Measurements from ENCODE around the gene PMPCA.
A peak's percentile ranks its signal among the peaks of the same experiment; 100 is the strongest.

PMPCA gene

DNA sequence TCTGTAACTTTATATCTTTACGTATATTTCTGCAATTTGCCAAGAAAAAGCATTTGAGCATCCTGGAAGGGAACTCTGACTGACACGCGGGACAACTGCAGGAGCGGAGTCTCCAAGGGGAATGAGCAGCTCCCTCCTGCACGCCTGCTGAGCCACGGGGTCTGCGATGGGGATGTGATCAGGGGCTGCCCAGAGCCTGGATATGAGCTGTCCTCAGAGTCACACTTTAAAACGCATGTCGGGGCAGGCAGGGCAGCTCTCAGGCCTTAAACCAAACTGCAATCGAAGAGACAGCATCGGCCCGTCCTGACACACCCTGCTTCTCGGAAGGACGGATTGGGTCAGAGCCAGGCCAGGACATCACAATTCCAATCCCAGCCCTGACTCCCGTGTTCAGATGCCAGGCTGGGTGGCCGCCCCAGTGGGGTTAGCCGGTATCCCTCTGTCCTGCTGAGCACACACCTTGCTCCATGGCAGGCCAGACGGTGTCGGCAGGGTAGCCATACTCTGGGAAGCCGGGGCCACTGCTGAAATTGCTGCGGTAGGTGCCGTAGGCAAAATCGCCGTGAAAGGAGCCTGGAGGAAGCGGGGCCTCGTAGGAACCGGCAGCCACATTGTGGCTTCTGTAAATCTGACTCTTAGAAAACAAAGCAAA lies 55.2 kb downstream of the PMPCA start:
- Histone ChIP-seq H2AFZ (ENCODE audit: low read depth, low read length) (no peak overlapping the region), H2BK5ac (ENCODE audit: low read depth, low read length, poor library complexity, severe bottlenecking) (no peak overlapping the region)
- 95% methylated on average over 27 of the region's 27 CpGs for WGBS

GRCh38 chr9:136466155-136466541 lies 55.7 kb downstream of the PMPCA start:
- 98% methylated on average over 30 of the region's 30 CpGs for WGBS
- no peak overlapping the region for H3K18ac ChIP-seq (ENCODE audit: low read depth in 1 of 2, low read length in 2 of 2)
- no peak overlapping the region for H2BK120ac ChIP-seq (ENCODE audit: low read depth, low read length)

More for the DNA sequence above, 55.2 kb downstream of the PMPCA start:
- Histone ChIP-seq H3K4me3 (ENCODE audit: insufficient read depth in 1 of 2, low read depth in 1 of 2, low read length in 2 of 2) (no peak overlapping the region), H4K91ac (ENCODE audit: low read length) (no peak overlapping the region), H3K23ac (ENCODE audit: low read length in 2 of 2) (no peak overlapping the region), H3K9me3 (ENCODE audit: control insufficient read depth, low read length) (no peaks in the 10 kb centered on the region), H3K27ac (ENCODE audit: low read length, poor library complexity, severe bottlenecking) (no peak overlapping the region), H3K27me3 (ENCODE audit: control insufficient read depth in 1 of 2, insufficient read depth in 1 of 2, low read length in 2 of 2) (no peaks in the 10 kb centered on the region), H4K8ac (ENCODE audit: low read length) (no peak overlapping the region), H2BK12ac (ENCODE audit: low read length in 2 of 2) (no peak overlapping the region), H3K4me2 (ENCODE audit: low read length, poor library complexity, severe bottlenecking) (no peak overlapping the region), H2AK5ac (ENCODE audit: low read length, severe bottlenecking) (no peak overlapping the region), H3K4me1 (ENCODE audit: control insufficient read depth, insufficient read depth, low read depth, low read length) (peaks cover 6% of the 10 kb centered on the region), H2BK15ac (ENCODE audit: low read depth, poor library complexity, severe bottlenecking) (no peak overlapping the region), H3K9ac (ENCODE audit: low read length) (no peak overlapping the region), H3K36me3 (ENCODE audit: control insufficient read depth in 1 of 2, insufficient read depth in 2 of 2, low read depth in 1 of 2, low read length in 2 of 2) (peaks cover 84 to 97% of the 10 kb centered on the region in 2 experiments), H3K79me1 (replicated peaks; ENCODE audit: low read length, poor library complexity, severe bottlenecking) (peaks cover 48% of the 10 kb centered on the region), H2BK120ac (ENCODE audit: low read depth, low read length) (no peak overlapping the region), H3K14ac (ENCODE audit: low read length in 2 of 2) (no peak overlapping the region), H3K4ac (ENCODE audit: low read depth in 1 of 2, low read length in 2 of 2) (no peak overlapping the region), H3K18ac (ENCODE audit: low read depth in 1 of 2, low read length in 2 of 2) (no peak overlapping the region)
- no peak for DNase-seq

GRCh38 chr9:136467766-136468165 lies 57.3 kb downstream of the PMPCA start:
- Histone ChIP-seq H3K4me2 (ENCODE audit: low read length, poor library complexity, severe bottlenecking) (no peak overlapping the region), H3K4me3 (ENCODE audit: insufficient read depth in 1 of 2, low read depth in 1 of 2, low read length in 2 of 2) (no peak overlapping the region), H3K4ac (ENCODE audit: low read depth in 1 of 2, low read length in 2 of 2) (no peak overlapping the region), H2BK120ac (ENCODE audit: low read depth, low read length) (no peak overlapping the region), H3K18ac (ENCODE audit: low read depth in 1 of 2, low read length in 2 of 2) (no peak overlapping the region), H3K14ac (ENCODE audit: low read length in 2 of 2) (no peak overlapping the region), H3K4me1 (ENCODE audit: control insufficient read depth, insufficient read depth, low read depth, low read length) (peaks cover 6% of the 10 kb centered on the region), H3K79me1 (replicated peaks; ENCODE audit: low read length, poor library complexity, severe bottlenecking) (peaks cover 53% of the 10 kb centered on the region), H2AK5ac (ENCODE audit: low read length, severe bottlenecking) (no peak overlapping the region), H3K27ac (ENCODE audit: low read length, poor library complexity, severe bottlenecking) (no peak overlapping the region), H3K36me3 (ENCODE audit: control insufficient read depth in 1 of 2, insufficient read depth in 2 of 2, low read depth in 1 of 2, low read length in 2 of 2) (peaks cover 85 to 100% of the 10 kb centered on the region in 2 experiments), H3K9me3 (ENCODE audit: control insufficient read depth, low read length) (no peaks in the 10 kb centered on the region), H3K27me3 (ENCODE audit: control insufficient read depth in 1 of 2, insufficient read depth in 1 of 2, low read length in 2 of 2) (no peaks in the 10 kb centered on the region), H2AFZ (ENCODE audit: low read depth, low read length) (no peak overlapping the region), H4K8ac (ENCODE audit: low read length) (no peak overlapping the region), H2BK15ac (ENCODE audit: low read depth, poor library complexity, severe bottlenecking) (no peak overlapping the region), H2BK12ac (ENCODE audit: low read length in 2 of 2) (no peak overlapping the region), H3K9ac (ENCODE audit: low read length) (no peak overlapping the region), H3K23ac (ENCODE audit: low read length in 2 of 2) (no peak overlapping the region), H2BK5ac (ENCODE audit: low read depth, low read length, poor library complexity, severe bottlenecking) (no peak overlapping the region), H4K91ac (ENCODE audit: low read length) (peak overlapping the region; percentile 52)
- no peak for DNase-seq
- 96% methylated on average over 15 of the region's 15 CpGs for WGBS

More at GRCh38 chr9:136466155-136466541, 55.7 kb downstream of the PMPCA start:
- no peak overlapping the region for H3K14ac ChIP-seq (ENCODE audit: low read length in 2 of 2)
- peaks cover 84 to 97% of the 10 kb centered on the region in 2 experiments for H3K36me3 ChIP-seq (ENCODE audit: control insufficient read depth in 1 of 2, insufficient read depth in 2 of 2, low read depth in 1 of 2, low read length in 2 of 2)
- no peak overlapping the region for H2BK15ac ChIP-seq (ENCODE audit: low read depth, poor library complexity, severe bottlenecking)
- no peak overlapping the region for H3K23ac ChIP-seq (ENCODE audit: low read length in 2 of 2)
- no peak overlapping the region for H3K4me2 ChIP-seq (ENCODE audit: low read length, poor library complexity, severe bottlenecking)
- H3K4me1 ChIP-seq (ENCODE audit: control insufficient read depth, insufficient read depth, low read depth, low read length), result peaks cover 6% of the 10 kb centered on the region
- H2AK5ac ChIP-seq (ENCODE audit: low read length, severe bottlenecking), result no peak overlapping the region
- no peak overlapping the region for H2BK12ac ChIP-seq (ENCODE audit: low read length in 2 of 2)
- H3K9me3 ChIP-seq (ENCODE audit: control insufficient read depth, low read length), result no peaks in the 10 kb centered on the region
- no peak overlapping the region for H2AFZ ChIP-seq (ENCODE audit: low read depth, low read length)
- no peaks in the 10 kb centered on the region for H3K27me3 ChIP-seq (ENCODE audit: control insufficient read depth in 1 of 2, insufficient read depth in 1 of 2, low read length in 2 of 2)
- no peak overlapping the region for H3K9ac ChIP-seq (ENCODE audit: low read length)
- no peak overlapping the region for H3K4me3 ChIP-seq (ENCODE audit: insufficient read depth in 1 of 2, low read depth in 1 of 2, low read length in 2 of 2)
- no peak overlapping the region for H3K4ac ChIP-seq (ENCODE audit: low read depth in 1 of 2, low read length in 2 of 2)
- peaks cover 47% of the 10 kb centered on the region for H3K79me1 ChIP-seq (replicated peaks; ENCODE audit: low read length, poor library complexity, severe bottlenecking)
- H3K27ac ChIP-seq (ENCODE audit: low read length, poor library complexity, severe bottlenecking), result no peak overlapping the region
- H2BK5ac ChIP-seq (ENCODE audit: low read depth, low read length, poor library complexity, severe bottlenecking), result no peak overlapping the region
- H4K8ac ChIP-seq (ENCODE audit: low read length), result no peak overlapping the region
- no peak overlapping the region for H4K91ac ChIP-seq (ENCODE audit: low read length)
- no peak for DNase-seq

GRCh38 chr9:136470356-136470755 lies 59.9 kb downstream of the PMPCA start:
- 96% methylated on average over 11 of the region's 11 CpGs for WGBS

More at GRCh38 chr9:136470356-136470755, 59.9 kb downstream of the PMPCA start:
- H4K8ac ChIP-seq (ENCODE audit: low read length), result no peak overlapping the region
- H3K27ac ChIP-seq (ENCODE audit: low read length, poor library complexity, severe bottlenecking), result no peak overlapping the region
- no peak overlapping the region for H2AFZ ChIP-seq (ENCODE audit: low read depth, low read length)
- H4K91ac ChIP-seq (ENCODE audit: low read length), result no peak overlapping the region
- no peak overlapping the region for H2BK15ac ChIP-seq (ENCODE audit: low read depth, poor library complexity, severe bottlenecking)
- no peak overlapping the region for H3K4me2 ChIP-seq (ENCODE audit: low read length, poor library complexity, severe bottlenecking)
- peaks cover 6% of the 10 kb centered on the region for H3K4me1 ChIP-seq (ENCODE audit: control insufficient read depth, insufficient read depth, low read depth, low read length)
- no peak overlapping the region for H2BK12ac ChIP-seq (ENCODE audit: low read length in 2 of 2)
- no peak overlapping the region for H3K14ac ChIP-seq (ENCODE audit: low read length in 2 of 2)
- no peaks in the 10 kb centered on the region for H3K27me3 ChIP-seq (ENCODE audit: control insufficient read depth in 1 of 2, insufficient read depth in 1 of 2, low read length in 2 of 2)
- no peak overlapping the region for H2AK5ac ChIP-seq (ENCODE audit: low read length, severe bottlenecking)
- H3K9me3 ChIP-seq (ENCODE audit: control insufficient read depth, low read length), result no peaks in the 10 kb centered on the region
- H3K36me3 ChIP-seq (ENCODE audit: control insufficient read depth in 1 of 2, insufficient read depth in 2 of 2, low read depth in 1 of 2, low read length in 2 of 2), result peaks cover 87 to 100% of the 10 kb centered on the region in 2 experiments
- no peak overlapping the region for H3K18ac ChIP-seq (ENCODE audit: low read depth in 1 of 2, low read length in 2 of 2)
- H3K9ac ChIP-seq (ENCODE audit: low read length), result no peak overlapping the region
- no peak overlapping the region for H2BK5ac ChIP-seq (ENCODE audit: low read depth, low read length, poor library complexity, severe bottlenecking)
- H3K79me1 ChIP-seq (replicated peaks; ENCODE audit: low read length, poor library complexity, severe bottlenecking), result peaks cover 56% of the 10 kb centered on the region
- DNase-seq, result no peak
- no peak overlapping the region for H3K23ac ChIP-seq (ENCODE audit: low read length in 2 of 2)
- H3K4ac ChIP-seq (ENCODE audit: low read depth in 1 of 2, low read length in 2 of 2), result no peak overlapping the region
- H2BK120ac ChIP-seq (ENCODE audit: low read depth, low read length), result no peak overlapping the region
- H3K4me3 ChIP-seq (ENCODE audit: insufficient read depth in 1 of 2, low read depth in 1 of 2, low read length in 2 of 2), result no peak overlapping the region
